Progenitor cell of endocrine pancreas (in vitro differentiated cells): ENCODE measurements around the gene FRY. TPM values are rescaled to one million over a fixed set of nuclear protein-coding genes. Genes with fewer than 3 reads are reported as not detected.

Experiments
- DNase-seq: peaks from one replicate; pipeline ENCODE4 v3.0.0; 2021; ENCODE audit warnings: low spot score; ENCODE audit not compliant: unreplicated experiment
- H3K27ac Mint-ChIP-seq: 2 replicates; pipeline ENCODE4 v1.8.0; 2021; ENCODE audit warnings: mild to moderate bottlenecking, moderate library complexity, mixed read lengths
- H3K27me3 Mint-ChIP-seq: 2 replicates; pipeline ENCODE4 v1.8.0; 2021; ENCODE audit warnings: mixed read lengths
- H3K36me3 Mint-ChIP-seq: 2 replicates; pipeline ENCODE4 v1.8.0; 2022; ENCODE audit warnings: mixed read lengths; ENCODE audit not compliant: insufficient read depth
- H3K4me1 Mint-ChIP-seq: 2 replicates; pipeline ENCODE4 v1.8.0; 2021; ENCODE audit warnings: low read depth, mixed read lengths
- H3K4me3 Mint-ChIP-seq: 2 replicates; pipeline ENCODE4 v1.8.0; 2021; ENCODE audit warnings: low read depth, mild to moderate bottlenecking, moderate library complexity, mixed read lengths
- H3K9me3 Mint-ChIP-seq: 2 replicates; pipeline ENCODE4 v1.8.0; 2021; ENCODE audit warnings: low read depth, mixed read lengths
- total RNA-seq: library from RNA; stranded (reverse); gene quantifications from 2 replicates; pipeline ENCODE4 v1.2.1, GENCODE V29; 2021
- TF ChIP-seq, protein P1 (sequence below): fragments of 200-600 bp; sonication (generic); IDR thresholded peaks from one replicate; pipeline ENCODE4 v1.5.0; 2021; ENCODE audit warnings: antibody characterized with exemption, mild to moderate bottlenecking; ENCODE audit not compliant: unreplicated experiment

Gene FRY
- total RNA-seq, 1 donor from 2014 or later: 14.3 TPM

DNA sequence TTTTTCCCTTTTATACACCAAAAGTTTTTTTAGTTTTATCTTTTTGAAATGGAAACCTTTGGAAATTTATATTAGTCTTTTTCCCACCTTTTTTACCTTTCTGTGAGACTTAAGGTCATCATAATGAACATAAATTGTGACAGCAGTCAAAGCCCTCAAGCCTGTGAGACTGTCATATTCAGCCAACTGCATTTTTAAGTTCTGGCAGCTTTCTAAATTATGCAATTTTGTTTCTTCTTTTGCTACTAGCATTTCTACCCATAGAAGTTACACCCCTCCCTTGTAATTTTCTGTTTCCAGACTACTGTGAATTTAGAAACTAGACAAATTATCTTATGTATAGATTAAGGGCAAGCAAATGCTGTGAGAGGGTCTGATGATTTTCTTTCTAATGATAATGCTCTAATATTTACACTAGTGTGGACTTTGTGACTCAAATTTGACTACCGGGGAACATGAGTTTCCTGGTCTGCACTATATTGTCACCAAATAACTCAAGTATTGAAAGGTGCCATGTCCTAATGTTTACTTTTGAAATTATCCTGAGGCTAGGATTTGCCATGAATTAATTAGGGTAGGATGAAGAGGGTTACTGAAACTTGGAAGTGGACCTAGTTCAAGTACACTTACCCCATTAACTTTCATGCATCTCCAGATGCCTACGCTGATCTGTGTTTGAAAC lies 43.7 kb downstream of the FRY start:
- no peak for DNase-seq
- Mint-ChIP-seq H3K27me3 (no peaks in the 10 kb centered on the region), H3K36me3 (no peaks in the 10 kb centered on the region), H3K9me3 (peaks cover under 1% of the 10 kb centered on the region), H3K4me3 (no peak overlapping the region), H3K27ac (no peak overlapping the region), H3K4me1 (peaks cover 30% of the 10 kb centered on the region)
- TF ChIP-seq, protein P1, sequence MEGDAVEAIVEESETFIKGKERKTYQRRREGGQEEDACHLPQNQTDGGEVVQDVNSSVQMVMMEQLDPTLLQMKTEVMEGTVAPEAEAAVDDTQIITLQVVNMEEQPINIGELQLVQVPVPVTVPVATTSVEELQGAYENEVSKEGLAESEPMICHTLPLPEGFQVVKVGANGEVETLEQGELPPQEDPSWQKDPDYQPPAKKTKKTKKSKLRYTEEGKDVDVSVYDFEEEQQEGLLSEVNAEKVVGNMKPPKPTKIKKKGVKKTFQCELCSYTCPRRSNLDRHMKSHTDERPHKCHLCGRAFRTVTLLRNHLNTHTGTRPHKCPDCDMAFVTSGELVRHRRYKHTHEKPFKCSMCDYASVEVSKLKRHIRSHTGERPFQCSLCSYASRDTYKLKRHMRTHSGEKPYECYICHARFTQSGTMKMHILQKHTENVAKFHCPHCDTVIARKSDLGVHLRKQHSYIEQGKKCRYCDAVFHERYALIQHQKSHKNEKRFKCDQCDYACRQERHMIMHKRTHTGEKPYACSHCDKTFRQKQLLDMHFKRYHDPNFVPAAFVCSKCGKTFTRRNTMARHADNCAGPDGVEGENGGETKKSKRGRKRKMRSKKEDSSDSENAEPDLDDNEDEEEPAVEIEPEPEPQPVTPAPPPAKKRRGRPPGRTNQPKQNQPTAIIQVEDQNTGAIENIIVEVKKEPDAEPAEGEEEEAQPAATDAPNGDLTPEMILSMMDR: no peak

DNA sequence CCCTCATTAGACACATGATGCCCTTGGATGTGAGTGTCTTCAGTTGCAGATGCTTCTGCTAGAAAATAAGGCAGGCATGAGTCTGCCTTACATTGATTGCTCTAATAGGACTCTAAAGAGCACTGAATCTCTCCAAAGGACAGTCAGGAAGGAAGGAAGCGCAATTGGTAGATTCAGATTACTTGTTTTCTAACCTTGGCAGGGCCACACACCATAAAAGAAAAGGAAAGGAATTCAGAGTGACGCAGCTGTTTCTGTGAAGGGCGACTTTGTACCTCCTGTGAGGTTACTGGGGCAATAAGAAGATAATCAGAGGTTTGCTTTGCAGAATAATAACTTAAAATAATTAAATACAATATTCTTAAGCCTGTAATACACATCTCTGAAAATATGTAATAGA lies 48.0 kb downstream of the FRY start:
- no peak for DNase-seq
- TF ChIP-seq, protein P1: no peak
- Mint-ChIP-seq H3K4me1 (peaks cover 17% of the 10 kb centered on the region), H3K36me3 (no peaks in the 10 kb centered on the region), H3K27me3 (no peaks in the 10 kb centered on the region), H3K4me3 (no peak overlapping the region), H3K27ac (no peak overlapping the region), H3K9me3 (no peaks in the 10 kb centered on the region)

DNA sequence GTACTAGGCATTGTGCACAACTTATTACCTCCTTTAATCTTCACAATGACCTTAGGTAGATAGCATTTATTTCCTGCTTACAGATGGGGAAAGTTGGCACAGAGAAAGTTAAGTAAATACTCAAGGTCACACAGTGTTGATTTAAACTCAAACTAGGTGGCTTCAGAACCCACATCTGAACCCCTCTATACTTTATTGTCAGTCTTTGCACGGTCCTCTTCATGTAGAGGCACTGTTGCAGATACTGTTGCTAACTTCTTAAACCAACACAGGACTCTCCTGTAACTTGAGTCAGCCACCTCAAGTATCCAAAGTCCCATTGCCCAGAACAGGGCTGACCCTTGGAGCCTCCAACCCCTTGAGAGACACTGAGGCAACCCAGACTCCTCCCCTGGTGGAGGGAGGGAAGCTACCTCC lies 48.8 kb downstream of the FRY start:
- Mint-ChIP-seq H3K4me1 (peaks cover 12% of the 10 kb centered on the region), H3K27me3 (no peaks in the 10 kb centered on the region)

DNA sequence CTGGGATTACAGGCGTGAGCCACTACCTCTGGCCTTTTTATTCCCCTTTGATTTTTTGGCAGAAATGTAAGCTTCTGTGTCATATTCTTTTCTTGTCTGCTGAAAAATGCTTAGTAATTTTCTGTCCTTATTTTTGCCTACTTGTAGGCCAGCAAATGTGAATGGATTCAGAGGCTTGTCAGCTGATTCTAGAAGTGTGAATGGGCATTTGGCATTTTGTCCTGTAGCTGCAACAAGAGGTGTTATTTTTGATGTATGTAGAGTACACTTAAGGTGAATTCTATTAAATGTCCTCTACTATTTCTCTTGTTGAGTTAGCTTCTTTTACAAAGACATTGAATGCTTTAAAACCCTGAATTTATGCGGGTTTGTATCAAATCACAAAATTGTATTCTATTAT lies 50.0 kb downstream of the FRY start:
- TF ChIP-seq, protein P1: no peak
- Mint-ChIP-seq H3K27me3 (no peaks in the 10 kb centered on the region), H3K4me1 (peaks cover 5% of the 10 kb centered on the region), H3K27ac (no peak overlapping the region), H3K4me3 (no peak overlapping the region), H3K9me3 (no peaks in the 10 kb centered on the region), H3K36me3 (no peaks in the 10 kb centered on the region)
- no peak for DNase-seq

More for the DNA sequence above, 48.8 kb downstream of the FRY start:
- DNase-seq: no peak
- Mint-ChIP-seq H3K27ac (no peak overlapping the region), H3K9me3 (no peaks in the 10 kb centered on the region), H3K4me3 (no peak overlapping the region), H3K36me3 (no peaks in the 10 kb centered on the region)
- TF ChIP-seq, protein P1: no peak

DNA sequence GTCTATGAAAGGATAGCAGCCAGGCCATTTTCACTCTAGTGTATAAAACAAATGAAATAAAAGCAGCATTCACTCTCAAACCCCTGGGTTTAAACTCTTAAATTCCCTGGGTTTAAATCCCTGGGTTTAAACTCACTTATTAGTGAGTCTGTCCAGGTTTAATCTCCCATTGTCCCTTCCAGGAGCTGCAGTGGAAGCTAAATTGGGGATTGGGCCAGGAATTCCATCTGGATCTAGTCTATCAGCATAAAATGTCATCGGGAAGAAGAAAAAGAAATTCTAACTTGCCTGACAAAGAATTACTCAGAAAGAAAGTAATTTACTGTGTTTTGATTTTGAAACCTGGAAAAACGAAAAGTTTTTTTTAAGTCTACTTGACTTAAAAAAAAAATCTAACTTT lies 54.8 kb downstream of the FRY start:
- Mint-ChIP-seq H3K9me3 (peaks cover 5% of the 10 kb centered on the region), H3K36me3 (no peaks in the 10 kb centered on the region), H3K27ac (no peak overlapping the region), H3K4me1 (peaks cover 4% of the 10 kb centered on the region), H3K4me3 (no peak overlapping the region), H3K27me3 (no peaks in the 10 kb centered on the region)
- TF ChIP-seq, protein P1: no peak
- DNase-seq: no peak
